Measurements from ENCODE around the gene SOCS7.

Gene SOCS7

DNA sequence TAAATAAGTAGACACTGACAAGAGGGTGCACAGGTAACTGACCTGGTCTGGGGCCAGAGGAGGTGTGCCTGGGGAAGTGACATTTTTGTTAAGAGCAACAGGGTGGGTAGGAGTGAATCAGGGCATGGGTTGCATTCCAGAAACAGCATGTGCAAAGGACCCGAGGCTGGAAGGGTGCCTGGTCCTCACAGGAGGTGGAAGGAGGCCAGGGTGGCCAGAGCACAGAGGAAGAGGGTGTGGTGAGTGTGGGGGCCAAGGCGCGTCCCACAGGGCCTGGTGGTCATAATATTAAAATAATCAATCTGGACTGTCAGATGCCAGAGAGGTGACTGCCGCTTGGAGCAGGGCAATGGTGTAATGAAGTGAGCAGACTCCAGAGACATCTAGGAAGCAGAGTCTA lies 90.9 kb downstream of the SOCS7 start:
- DNase-seq, result no peak

DNA sequence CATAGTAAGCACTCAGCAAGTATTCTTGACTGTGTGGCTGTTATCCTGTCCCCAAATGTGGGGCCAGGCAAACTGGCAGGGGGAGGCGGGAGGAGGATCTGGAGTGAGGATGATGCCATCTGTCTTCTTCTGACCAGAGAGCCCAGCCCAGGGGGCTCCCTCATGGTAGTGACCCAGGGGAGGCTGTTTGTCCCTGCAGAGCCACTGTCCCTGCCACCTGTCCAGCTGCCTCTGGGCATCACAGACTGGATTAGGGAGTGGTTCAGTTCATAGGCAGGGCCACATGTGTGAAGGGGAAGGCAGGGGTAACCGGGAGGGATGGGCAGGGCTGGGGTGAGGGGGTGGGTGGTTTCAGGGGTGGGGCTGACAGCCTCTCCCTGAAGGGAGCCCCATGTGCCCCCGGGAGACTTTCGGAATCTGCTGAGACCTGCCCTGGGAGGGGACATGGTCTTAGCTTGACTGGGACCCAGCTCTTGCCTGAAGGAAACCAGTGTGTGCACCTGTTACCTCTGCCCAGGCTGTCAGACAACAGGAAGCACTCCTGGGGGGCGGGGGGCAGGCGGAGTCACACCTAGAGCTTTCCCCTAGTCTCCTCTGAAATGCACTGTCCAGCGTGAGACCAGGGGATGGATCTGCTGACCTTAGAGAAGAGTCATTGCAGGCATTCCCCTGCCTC lies 91.8 kb downstream of the SOCS7 start:
- DNase-seq, result no peak

DNA sequence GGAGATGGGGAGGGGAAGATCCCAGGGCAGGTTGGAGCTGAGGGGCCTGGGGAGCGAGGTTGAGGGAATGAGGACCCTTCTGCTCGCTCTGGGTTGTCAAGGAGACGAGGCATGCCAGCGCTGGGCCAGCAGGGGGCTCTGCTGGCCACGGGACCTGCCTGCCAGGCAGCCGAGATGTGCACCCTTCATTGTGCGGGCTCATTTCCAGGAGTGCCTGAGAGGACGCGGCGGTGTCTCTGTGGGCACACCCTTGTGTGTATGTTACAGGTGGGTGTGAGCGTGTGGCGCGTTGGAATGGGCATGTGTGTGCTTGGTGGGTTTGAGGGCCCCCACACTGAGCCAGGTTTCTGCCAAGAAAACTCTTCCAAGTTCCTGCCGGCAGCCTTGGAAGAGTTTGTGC lies 92.5 kb downstream of the SOCS7 start:
- peak; percentile 43 for DNase-seq

DNA sequence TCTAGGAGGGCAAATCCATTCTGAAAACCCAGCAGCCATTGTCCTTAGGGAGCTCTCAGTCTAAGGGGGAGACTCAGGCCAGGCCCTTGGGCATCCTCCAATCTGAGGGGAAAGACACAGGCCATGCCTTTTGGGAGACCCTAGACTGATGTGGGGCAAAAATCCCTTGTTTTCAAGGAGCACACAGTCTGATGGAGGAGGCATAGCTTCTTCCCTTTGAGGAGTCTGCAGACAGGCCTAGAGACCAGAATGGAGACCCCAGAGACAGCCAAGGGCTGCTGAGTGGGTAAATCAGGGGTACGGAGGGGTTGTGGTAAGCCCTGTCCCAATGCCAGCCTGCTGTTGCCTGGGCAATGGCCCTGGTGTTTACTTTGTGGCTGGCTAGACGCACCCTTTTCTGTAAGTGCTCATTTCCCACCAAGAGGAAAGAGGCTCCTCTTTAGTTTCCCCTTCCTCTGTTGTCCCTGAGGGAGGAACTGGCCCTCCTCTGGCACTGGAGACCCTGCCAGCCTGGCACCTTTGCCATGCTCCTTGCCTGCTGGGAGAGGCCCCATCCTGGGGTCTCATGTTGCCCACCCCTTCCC lies 96.0 kb downstream of the SOCS7 start:
- DNase-seq, result no peak

DNA sequence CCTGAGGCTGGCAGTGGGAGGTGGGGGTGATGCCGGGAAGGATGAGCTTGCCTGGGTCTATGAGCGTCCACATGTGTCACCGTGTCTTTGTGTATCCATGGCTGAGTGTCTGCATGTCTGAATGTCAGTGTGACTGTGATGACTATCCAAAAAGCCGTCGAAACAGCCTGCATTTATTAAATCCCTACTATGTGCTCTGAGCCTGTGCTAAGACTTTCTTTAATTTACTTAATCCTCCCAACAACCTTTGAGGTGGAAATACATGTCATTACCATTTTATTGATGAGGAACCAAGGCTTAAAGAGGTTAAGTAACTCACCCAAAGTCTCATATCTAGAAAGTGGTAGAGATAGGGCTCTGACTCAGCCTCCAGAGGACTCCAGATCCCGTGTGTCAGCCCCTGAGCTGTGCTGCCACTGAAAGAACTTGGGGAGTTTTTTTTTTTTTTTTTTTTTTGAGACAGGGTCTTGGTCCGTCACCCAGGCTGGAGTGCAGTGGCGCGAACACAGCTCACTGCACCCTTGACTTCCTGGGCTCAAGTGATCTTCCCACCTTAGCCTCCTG lies 96.6 kb downstream of the SOCS7 start:
- DNase-seq, result no peak

DNA sequence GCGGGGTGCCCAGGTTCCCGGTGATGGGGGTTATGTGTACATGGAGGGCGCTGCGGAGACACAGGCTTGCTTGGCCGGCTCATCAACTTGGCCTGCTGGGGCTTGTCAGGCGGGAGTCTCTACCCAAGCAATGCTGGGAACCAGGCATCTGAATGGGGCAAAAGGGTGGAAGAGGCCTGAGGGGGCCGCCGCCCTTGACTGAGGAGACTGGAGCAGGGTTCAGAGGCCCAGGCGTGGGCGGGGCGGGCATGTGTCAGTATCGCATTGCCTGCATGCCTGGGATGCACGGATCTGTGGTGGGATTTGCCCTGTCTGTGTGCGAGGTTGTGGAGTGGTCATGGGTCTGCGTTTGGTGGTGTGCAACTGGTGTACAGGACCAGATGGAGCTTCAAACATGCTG lies 97.7 kb downstream of the SOCS7 start:
- DNase-seq, result no peak

DNA sequence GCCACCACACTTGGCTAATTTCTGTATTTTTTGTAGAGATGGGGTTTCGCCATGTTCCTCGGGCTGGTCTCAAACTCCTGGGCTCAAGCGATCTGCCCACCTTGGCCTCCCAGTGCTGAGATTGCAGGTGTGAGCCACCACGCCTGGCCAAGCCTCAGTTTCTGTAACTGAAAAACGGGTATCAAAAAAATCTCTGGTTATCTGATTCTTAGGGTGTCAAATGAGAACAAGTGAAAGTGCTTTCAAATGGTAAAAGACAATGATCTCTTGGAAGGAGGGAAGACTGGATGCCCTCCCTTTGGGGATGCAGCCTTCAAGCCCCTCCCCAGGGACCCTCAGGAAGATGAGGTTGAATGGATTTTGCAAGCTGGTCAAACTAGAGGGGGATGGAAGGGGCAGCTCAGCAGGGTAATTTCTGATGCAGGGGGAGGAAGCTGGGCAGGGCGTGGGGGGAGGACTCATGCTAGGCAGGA lies 98.9 kb downstream of the SOCS7 start:
- no peak for DNase-seq

DNA sequence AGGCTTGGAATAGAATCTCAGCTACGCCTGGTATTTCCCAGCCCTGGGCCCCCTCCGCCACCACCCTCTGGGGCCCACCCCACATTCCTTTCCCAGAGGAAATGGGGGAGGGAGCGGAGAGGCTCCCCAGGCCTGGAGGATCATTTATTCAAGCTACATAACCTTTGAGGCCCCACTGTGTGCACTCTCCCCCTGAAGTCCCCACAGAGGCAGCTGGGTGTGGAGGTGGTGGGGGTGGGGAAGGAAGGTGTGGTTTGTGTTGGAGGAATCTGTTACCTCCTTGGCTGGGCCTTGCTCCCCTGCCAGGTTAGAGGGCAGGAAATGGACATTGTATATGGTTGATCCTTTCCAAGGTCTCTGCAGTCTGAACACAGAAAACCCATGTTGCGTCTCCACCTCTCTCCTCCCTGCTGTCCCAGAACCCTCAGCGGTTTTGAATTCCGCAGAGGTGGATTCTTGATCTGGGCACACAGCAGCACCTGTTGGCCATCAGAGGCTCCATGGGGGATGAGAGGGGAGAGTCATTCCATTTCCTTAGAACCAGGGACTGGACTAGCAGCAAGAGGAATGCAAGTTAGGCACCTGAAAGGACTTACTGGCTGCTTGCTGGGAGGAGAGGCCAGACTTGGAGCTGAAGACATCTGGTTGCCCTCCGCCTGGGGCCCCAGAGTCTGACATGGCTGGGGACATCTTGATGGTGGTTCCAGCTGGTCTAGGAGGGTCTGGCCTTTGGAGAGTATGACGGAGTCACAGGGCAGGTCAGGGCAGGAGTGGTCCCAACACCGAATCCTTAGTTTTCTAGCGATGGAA lies 99.6 kb downstream of the SOCS7 start:
- no peak for DNase-seq

DNA sequence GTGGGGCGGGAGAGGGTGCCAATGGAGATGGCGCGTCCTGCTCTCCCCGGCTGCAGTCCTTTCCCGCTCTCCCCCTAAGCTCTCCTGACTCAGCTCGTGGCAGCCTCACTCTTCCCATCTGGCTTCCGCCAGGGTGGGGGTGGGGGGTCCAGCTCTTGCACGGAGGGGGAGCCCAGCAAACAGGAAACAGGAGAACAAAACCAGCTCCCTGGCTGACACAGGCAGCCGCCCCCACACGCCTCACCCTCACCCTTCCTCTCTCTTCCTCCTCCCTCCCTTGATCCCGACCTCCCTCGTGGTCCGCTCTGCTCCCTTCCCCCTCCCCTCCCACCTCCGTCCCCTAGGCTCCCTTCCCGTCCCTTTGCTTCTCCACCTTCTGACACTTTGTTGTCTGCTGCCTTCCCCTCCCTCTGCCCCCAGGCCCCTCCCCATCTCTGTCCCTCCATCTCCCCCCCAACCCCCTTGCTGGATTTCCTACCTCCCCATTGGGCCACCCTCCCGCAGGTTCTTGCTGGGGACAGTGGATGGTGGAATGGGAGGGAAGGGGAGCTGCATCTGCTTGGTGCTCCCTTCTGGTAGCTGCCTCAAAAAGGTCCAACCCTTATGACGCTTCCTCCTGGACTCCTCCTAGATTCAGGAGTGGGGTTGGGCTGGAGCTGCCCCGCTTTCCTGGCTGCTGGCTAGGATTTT lies 100.3 kb downstream of the SOCS7 start:
- DNase-seq, result no peak

DNA sequence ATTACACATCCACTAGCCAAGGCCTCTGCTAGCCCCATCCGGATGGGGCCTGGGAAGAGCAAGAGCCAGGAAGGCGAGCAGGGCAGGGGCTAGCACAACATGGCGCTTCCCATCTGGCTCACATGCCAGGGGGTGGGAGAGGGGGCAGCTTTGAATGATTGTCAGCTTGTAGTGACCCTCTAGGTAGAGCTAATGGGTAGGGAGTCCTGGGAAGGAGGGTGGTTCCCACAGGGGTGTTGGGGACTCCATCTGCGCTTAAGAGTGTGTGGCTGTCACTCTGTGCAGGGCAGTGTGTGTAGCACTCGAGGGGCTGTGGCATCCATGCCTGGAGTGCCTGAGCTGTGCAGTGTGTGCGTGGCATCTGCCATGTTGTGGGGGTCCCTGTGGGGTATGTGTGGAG lies 101.1 kb downstream of the SOCS7 start:
- DNase-seq, result no peak

DNA sequence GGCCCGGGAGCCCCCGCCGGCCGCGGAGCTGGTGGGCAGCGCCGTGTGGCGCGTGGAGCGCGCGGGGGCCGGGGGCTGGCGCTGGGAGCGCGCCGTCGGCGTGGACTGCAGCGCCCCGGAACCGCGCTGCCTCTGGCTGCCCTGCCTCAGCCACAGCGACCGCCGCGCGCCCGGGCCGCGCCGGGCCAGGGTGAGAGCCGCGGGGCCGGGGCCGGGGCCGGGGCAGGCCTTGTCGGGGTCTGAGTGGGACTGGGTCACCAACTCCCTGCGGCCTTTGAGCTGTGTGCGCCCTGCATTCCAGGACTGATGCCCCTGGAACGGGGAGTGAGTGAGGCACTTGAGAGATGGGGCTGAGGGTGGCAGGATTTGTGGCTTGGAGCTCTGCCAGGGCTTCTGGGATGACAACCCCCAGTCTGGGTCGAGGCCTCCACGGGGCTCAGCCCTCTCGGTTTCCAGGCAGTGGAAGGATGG lies 102.3 kb downstream of the SOCS7 start:
- DNase-seq, result no peak

DNA sequence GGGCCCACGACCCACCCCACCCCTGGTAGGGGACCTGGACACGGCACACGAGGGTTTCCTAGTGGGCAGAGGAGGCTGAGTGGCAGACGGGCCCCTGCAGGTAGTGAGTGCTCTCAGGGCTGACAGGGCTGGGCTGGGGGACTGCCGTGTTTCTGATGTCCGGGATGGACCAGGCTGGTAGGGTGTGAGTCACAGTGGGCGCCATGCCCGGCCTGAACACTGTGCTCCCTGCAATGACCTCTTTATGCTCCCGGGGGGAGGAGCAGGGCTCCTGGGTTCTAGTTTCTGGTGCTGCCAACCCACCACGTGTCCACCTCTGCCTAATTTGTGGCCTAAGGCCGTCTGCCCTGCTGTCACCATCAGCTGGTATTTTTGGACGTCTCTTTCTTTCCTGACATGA lies 102.9 kb downstream of the SOCS7 start:
- DNase-seq, result no peak

All from activated CD4-positive, CD25-positive, alpha-beta regulatory T cell treated with anti-CD3 and anti-CD28 coated beads, Interleukin-2, amount 50 U/mL, for 72 hours (primary cell).